A549 (cell line): Measurements from ENCODE around the gene COX7A2. TPM values are rescaled to one million over a fixed set of nuclear protein-coding genes. Genes with fewer than 3 reads are reported as not detected.

Source experiments
- ATAC-seq, 2 experiments: fragments of 200-7000 bp in 1 of 2; fragments of >200 bp in 1 of 2; cut with Nextera tagmentation in 1 of 2; cut with Tn5 transposase in 1 of 2; 3 replicates each; pipeline versions ENCODE4 v1.8.0 to v1.9.1; 2018 to 2020; ENCODE audit warnings: mild to moderate bottlenecking in 1 of 2, moderate library complexity in 1 of 2
- CTCF ChIA-PET: fragments of 300-600 bp; sonication (Branson Sonifier 250); formaldehyde crosslinking; extraction: SDS; loops from one replicate; lab custom pipeline; 2021; ENCODE audit warnings: antibody characterized with exemption, inconsistent platforms; lab: Yijun Ruan, JAX
- POLR2A ChIA-PET: fragments of 350-600 bp; formaldehyde crosslinking; extraction: SDS; loops from one replicate; lab custom pipeline; 2021; ENCODE audit warnings: antibody characterized with exemption, inconsistent platforms; lab: Yijun Ruan, JAX
- DNase-seq, 2 experiments: peaks; one replicate each; pipeline versions ENCODE4 v3.0.0 to v3.0.0-alpha.2; 2011 to 2016; ENCODE audit warnings: low read depth in 1 of 2, low spot score in 1 of 2
- FAIRE-seq: peaks from 2 replicates; lab custom pipeline; 2011; peaks lifted over from hg19 to GRCh38; lab: Jason Lieb, UNC
- H3K27ac ChIP-seq, 2 experiments: fragments of >200 bp; sonication (Bioruptor Twin); formaldehyde crosslinking; 3 replicates each; pipeline ENCODE4 v1.5.1; 2016 to 2017
- H3K4me1 ChIP-seq: fragments of >200 bp; sonication (Bioruptor Twin); formaldehyde crosslinking; 3 replicates; pipeline ENCODE4 v1.6.1; 2016
- H3K4me2 ChIP-seq: fragments of >200 bp; sonication (Bioruptor Twin); formaldehyde crosslinking; 3 replicates; pipeline ENCODE4 v1.6.1; 2016
- H3K4me3 ChIP-seq: fragments of >200 bp; sonication (Bioruptor Twin); formaldehyde crosslinking; 3 replicates; pipeline ENCODE4 v1.5.1; 2016
- H3K9me3 ChIP-seq: fragments of >200 bp; sonication (Bioruptor Twin); formaldehyde crosslinking; 3 replicates; pipeline ENCODE4 v1.6.1; 2016
- CHD4 ChIP-seq: fragments of 200-600 bp; sonication (generic); IDR thresholded peaks from 2 replicates; pipeline ENCODE4 v1.6.1; 2016; ENCODE audit warnings: antibody characterized with exemption, mild to moderate bottlenecking, borderline replicate concordance
- EHF ChIP-seq: fragments of 250-450 bp; sonication (Bioruptor Pico); IDR thresholded peaks from 2 replicates; pipeline ENCODE4 v1.5.0; 2020; ENCODE audit warnings: mild to moderate bottlenecking
- ESRRA ChIP-seq: fragments of 150-350 bp; IDR thresholded peaks from 2 replicates; pipeline ENCODE4 v1.6.1; 2014; ENCODE audit warnings: mild to moderate bottlenecking, low read length, borderline replicate concordance
- FOSL2 ChIP-seq, 2 experiments: fragments of 450-650 bp in 1 of 2; fragments of >200 bp in 1 of 2; sonication (Bioruptor Twin) in 1 of 2; formaldehyde crosslinking; IDR thresholded peaks; 2 replicates each; pipeline versions ENCODE4 v1.5.0 to v1.6.1; 2016 to 2020; ENCODE audit warnings: mild to moderate bottlenecking in 1 of 2, moderate library complexity in 1 of 2
- FOXS1 ChIP-seq: fragments of 250-450 bp; sonication (Bioruptor Pico); IDR thresholded peaks from 2 replicates; pipeline ENCODE4 v1.5.0; 2020; ENCODE audit warnings: mild to moderate bottlenecking, moderate library complexity
- HOXA7 ChIP-seq: fragments of 250-450 bp; sonication (Bioruptor Pico); IDR thresholded peaks from 2 replicates; pipeline ENCODE4 v1.5.0; 2020; ENCODE audit warnings: mild to moderate bottlenecking, moderate library complexity
- JUNB ChIP-seq: fragments of >200 bp; sonication (Bioruptor Twin); formaldehyde crosslinking; IDR thresholded peaks from 2 replicates; pipeline ENCODE4 v1.6.1; 2016
- MAFK ChIP-seq: fragments of 450-650 bp; IDR thresholded peaks from 2 replicates; pipeline ENCODE4 v1.6.1; 2014; ENCODE audit not compliant: partially characterized antibody
- MYC ChIP-seq: IDR thresholded peaks from 2 replicates; pipeline ENCODE4 v1.6.1; 2012; ENCODE audit warnings: mild to moderate bottlenecking, inconsistent platforms, low read length, improper control_type of control experiment, borderline replicate concordance
- RAD21 ChIP-seq, 2 experiments: fragments of >200 bp in 1 of 2; sonication (Bioruptor Twin) in 1 of 2; formaldehyde crosslinking in 1 of 2; IDR thresholded peaks in 1 of 2; conservative IDR thresholded peaks in 1 of 2; 2 replicates in 1 of 2; 3 replicates in 1 of 2; pipeline ENCODE4 v1.6.1; 2012 to 2018; ENCODE audit warnings: inconsistent platforms in 1 of 2
- SMC3 ChIP-seq: fragments of >200 bp; sonication (Bioruptor Twin); formaldehyde crosslinking; IDR thresholded peaks from 3 replicates; pipeline ENCODE4 v1.6.1; 2018; ENCODE audit warnings: inconsistent platforms
- ZNF302 ChIP-seq: fragments of 250-450 bp; sonication (Bioruptor Pico); IDR thresholded peaks from 2 replicates; pipeline ENCODE4 v1.9.0; 2021; ENCODE audit warnings: inconsistent platforms, mild to moderate bottlenecking, moderate library complexity
- WGBS: methylation state at CpG from one replicate; pipeline ENCODE4 v1.1.6; 2017; ENCODE audit errors: missing lambda C conversion rate; 5-methylcytosine and 5-hydroxymethylcytosine counted together
- polyA plus RNA-seq, 4 experiments: library from polyadenylated mRNA; depleted of rRNA in 3 of 4; stranded (reverse); fragments of >200 nt; fragmentation: RNase III in 1 of 4; extraction: RNeasy Plus Mini Kit Qiagen cat#74134 plus additional on column Dnase treatment in 1 of 4; gene quantifications; 2 replicates in 3 of 4; 3 replicates in 1 of 4; pipeline ENCODE4 v1.2.3, GENCODE V29; 2011 to 2017
- TF ChIP-seq, protein P1 (sequence below): fragments of 200-600 bp; sonication (generic); IDR thresholded peaks from 2 replicates; pipeline ENCODE4 v1.6.1; 2016; ENCODE audit warnings: antibody characterized with exemption, mild to moderate bottlenecking, moderate library complexity
- TF ChIP-seq, protein P2 (sequence below): fragments of >200 bp; sonication (Bioruptor Twin); formaldehyde crosslinking; IDR thresholded peaks from 2 replicates; pipeline ENCODE4 v1.6.1; 2016
- TF ChIP-seq, protein P3 (sequence below): IDR thresholded peaks from 2 replicates; pipeline ENCODE4 v1.6.1; 2012
- TF ChIP-seq, protein P4 (sequence below): fragments of >200 bp; sonication (Bioruptor Twin); formaldehyde crosslinking; IDR thresholded peaks from 3 replicates; pipeline ENCODE4 v1.6.1; 2016

Gene COX7A2
- polyA plus RNA-seq, 2 of the 4 experiments (the other 2 are of a cell fraction) = 271 to 464 TPM

DNA sequence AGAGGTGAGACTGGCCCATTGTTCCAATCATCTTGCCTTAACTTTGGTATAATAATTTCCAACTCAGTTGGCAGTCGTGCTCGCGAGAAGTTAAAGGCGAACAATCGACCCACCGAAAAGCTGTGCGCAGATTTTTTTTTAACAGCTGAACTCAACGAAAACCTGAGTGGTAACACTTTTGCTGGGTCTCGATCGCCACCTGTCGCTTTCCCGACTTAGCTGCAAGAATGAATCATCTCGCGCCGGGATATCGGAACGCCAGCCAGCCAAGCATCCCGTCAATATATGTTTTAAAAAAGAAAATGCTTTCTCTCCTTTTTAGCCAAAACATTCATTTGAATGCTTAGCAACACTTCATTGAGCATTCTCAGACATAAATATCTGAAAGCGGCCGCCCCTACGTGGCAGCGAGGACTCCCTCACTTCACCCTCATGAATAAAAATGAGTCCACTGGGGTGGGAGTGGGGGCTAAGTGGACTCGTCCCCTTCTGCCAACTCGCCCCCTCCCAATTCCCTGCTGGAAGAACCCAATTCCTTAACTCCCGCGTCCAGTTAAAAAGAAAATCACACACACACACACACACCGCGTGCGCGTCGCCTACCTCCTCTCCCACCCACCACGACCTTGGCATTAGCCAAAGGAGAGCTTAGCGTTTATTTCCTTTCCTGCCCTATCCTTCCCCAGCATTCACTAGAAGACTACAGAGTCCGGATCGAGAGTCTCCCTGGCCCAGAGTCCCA lies 39.2 kb downstream of the COX7A2 start (continued):
- TF ChIP-seq FOSL2 (IDR thresholded peaks at IDR 0.05) (no peak), FOSL2 (CRISPR knock-in tag; IDR thresholded peaks at IDR 0.05) (peak; percentile 82), ESRRA (no peak), CHD4 (no peak)

DNA sequence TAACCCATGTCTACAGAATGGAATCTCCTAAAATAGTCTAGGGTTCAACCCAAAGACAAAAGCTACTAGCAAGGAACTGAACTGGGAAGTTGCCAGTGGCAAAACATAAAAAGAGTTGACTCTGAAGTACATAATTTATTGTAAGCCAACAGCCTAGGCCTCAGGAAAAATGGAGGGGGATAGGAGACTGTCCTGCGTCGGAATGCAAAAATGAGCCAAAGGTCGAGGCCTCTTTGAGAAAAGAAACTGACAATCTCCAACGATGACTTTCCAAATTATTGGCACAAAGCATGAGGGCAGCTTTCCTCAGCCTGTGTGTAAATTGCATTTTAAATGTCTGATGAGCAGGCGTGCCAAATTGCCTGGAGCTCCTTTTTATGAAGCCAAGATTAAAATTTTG lies 39.9 kb downstream of the COX7A2 start:
- ATAC-seq (no peak), FAIRE-seq (no peak), DNase-seq (no peak)
- WGBS = 43% methylated on average over 5 of the region's 5 CpGs
- peak overlapping the region; percentile 96 for H3K4me2 ChIP-seq
- ChIA-PET CTCF (interaction anchor here (0.7 to 10.4 kb wide), 20 partner anchors 10 to 1348 kb away, joined by 3 to 84 read pairs (median 4); no protein-coding TSS in a partner anchor), POLR2A (interaction anchor here (0.5 to 2.0 kb wide), 2 partner anchors 536 to 795 kb away, joined by 4 to 5 read pairs; no protein-coding TSS in a partner anchor)
- TF ChIP-seq MYC (no peak), RAD21 (conservative IDR thresholded peaks at IDR 0.05 in 1 of 2, IDR thresholded peaks at IDR 0.05 in 1 of 2) (no peak), HOXA7 (CRISPR knock-in tag) (no peak), FOXS1 (CRISPR knock-in tag) (no peak), JUNB (no peak)
- TF ChIP-seq, protein P1, sequence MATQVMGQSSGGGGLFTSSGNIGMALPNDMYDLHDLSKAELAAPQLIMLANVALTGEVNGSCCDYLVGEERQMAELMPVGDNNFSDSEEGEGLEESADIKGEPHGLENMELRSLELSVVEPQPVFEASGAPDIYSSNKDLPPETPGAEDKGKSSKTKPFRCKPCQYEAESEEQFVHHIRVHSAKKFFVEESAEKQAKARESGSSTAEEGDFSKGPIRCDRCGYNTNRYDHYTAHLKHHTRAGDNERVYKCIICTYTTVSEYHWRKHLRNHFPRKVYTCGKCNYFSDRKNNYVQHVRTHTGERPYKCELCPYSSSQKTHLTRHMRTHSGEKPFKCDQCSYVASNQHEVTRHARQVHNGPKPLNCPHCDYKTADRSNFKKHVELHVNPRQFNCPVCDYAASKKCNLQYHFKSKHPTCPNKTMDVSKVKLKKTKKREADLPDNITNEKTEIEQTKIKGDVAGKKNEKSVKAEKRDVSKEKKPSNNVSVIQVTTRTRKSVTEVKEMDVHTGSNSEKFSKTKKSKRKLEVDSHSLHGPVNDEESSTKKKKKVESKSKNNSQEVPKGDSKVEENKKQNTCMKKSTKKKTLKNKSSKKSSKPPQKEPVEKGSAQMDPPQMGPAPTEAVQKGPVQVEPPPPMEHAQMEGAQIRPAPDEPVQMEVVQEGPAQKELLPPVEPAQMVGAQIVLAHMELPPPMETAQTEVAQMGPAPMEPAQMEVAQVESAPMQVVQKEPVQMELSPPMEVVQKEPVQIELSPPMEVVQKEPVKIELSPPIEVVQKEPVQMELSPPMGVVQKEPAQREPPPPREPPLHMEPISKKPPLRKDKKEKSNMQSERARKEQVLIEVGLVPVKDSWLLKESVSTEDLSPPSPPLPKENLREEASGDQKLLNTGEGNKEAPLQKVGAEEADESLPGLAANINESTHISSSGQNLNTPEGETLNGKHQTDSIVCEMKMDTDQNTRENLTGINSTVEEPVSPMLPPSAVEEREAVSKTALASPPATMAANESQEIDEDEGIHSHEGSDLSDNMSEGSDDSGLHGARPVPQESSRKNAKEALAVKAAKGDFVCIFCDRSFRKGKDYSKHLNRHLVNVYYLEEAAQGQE = no peak
- TF ChIP-seq, protein P2, sequence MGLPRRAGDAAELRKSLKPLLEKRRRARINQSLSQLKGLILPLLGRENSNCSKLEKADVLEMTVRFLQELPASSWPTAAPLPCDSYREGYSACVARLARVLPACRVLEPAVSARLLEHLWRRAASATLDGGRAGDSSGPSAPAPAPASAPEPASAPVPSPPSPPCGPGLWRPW = no peak
- no peaks in the 10 kb centered on the region for H3K9me3 ChIP-seq
- peak overlapping the region; percentile 56; the same call in 2 of the 3 replicates for H3K4me3 ChIP-seq
- peaks cover 8% of the 10 kb centered on the region; the same call in 2 of the 3 replicates for H3K4me1 ChIP-seq
- peak overlapping the region; percentile 29 to 64; a peak in 3 of 6 replicates for H3K27ac ChIP-seq

DNA sequence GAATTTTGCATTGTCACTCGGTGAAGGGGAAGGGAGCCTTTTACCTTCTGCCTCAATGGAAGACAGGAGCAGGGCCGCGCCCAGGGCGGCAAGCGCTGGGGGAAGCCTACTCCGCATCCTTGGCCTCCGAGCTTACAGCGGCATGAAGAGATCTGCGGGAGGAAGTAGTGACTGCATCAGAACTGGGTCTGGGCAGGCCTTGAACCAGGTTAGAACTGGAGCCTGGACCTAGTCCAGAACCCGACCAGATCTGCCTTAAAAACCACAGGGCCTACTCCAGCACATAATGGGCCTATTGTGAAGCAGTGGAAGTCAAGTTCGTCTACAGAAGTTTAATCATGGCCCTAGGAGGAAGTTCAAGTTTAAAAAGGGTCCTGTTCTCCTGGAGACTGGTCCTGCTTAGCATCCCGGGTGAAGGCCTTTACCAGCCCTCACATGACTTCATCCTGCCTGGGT lies 40.9 kb downstream of the COX7A2 start:
- TF ChIP-seq EHF (CRISPR knock-in tag) (no peak), ZNF302 (CRISPR knock-in tag) (no peak), SMC3 (no peak), MAFK (no peak)
- TF ChIP-seq, protein P3, sequence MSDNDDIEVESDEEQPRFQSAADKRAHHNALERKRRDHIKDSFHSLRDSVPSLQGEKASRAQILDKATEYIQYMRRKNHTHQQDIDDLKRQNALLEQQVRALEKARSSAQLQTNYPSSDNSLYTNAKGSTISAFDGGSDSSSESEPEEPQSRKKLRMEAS = no peak
- TF ChIP-seq, protein P4, sequence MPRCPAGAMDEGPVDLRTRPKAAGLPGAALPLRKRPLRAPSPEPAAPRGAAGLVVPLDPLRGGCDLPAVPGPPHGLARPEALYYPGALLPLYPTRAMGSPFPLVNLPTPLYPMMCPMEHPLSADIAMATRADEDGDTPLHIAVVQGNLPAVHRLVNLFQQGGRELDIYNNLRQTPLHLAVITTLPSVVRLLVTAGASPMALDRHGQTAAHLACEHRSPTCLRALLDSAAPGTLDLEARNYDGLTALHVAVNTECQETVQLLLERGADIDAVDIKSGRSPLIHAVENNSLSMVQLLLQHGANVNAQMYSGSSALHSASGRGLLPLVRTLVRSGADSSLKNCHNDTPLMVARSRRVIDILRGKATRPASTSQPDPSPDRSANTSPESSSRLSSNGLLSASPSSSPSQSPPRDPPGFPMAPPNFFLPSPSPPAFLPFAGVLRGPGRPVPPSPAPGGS = no peak
- TF ChIP-seq, all 56 proteins: peak for 0
- CTCF ChIA-PET = interaction anchor here (0.6 to 10.4 kb wide), 7 partner anchors 9 to 1347 kb away, joined by 3 to 84 read pairs (median 6); no protein-coding TSS in a partner anchor
- 89% methylated on average over 12 of the region's 12 CpGs for WGBS
- FAIRE-seq (no peak), ATAC-seq (no peak), DNase-seq (no peak)
- Histone ChIP-seq H3K27ac (0 out of 6 replicates have a peak overlapping the region, but pooled peaks of 1 of the 2 experiments have one; percentile 31), H3K9me3 (no peaks in the 10 kb centered on the region), H3K4me1 (peaks cover 8% of the 10 kb centered on the region; the same call in 2 of the 3 replicates), H3K4me3 (no peak overlapping the region), H3K4me2 (no peak overlapping the region)
- POLR2A ChIA-PET = no interaction called here
